K562 (cell line): ENCODE results near the gene CD72. TPM values are rescaled to one million over a fixed set of nuclear protein-coding genes. Genes with fewer than 3 reads are reported as not detected.
A peak's percentile ranks its signal among the peaks of the same experiment; 100 is the strongest.
"Not testable (repeated sequence)": the region's sequence is repeated elsewhere in the genome, so short reads cannot be mapped to it uniquely, and the experiment has no call there.

Source experiments
- ATAC-seq: fragments of 200-7000 bp; cut with Tn5 transposase; 3 replicates; pipeline ENCODE4 v1.9.1; 2020; ENCODE audit warnings: moderate library complexity
- BruUV-seq: library from RNA; stranded (reverse); fragments of 400-500 nt; replicated peaks from 2 replicates; lab custom pipeline; 2021; lab: Mats Ljungman, UMichigan
- CTCF ChIA-PET: fragments of 300-600 bp; formaldehyde crosslinking; extraction: SDS; loops from one replicate; lab custom pipeline; 2021; ENCODE audit warnings: low intra/inter-chr PET ratio; lab: Yijun Ruan, JAX
- POLR2A ChIA-PET: fragments of 300-600, 350-650 bp; sonication (Branson Sonifier 250); formaldehyde crosslinking; extraction: SDS; loops from one replicate; lab custom pipeline; 2021; ENCODE audit warnings: antibody characterized with exemption, inconsistent platforms; lab: Yijun Ruan, JAX
- DNase-seq, 4 experiments: peaks; one replicate each; pipeline versions ENCODE4 v3.0.0 to v3.0.0-alpha.2; 2011 to 2018; ENCODE audit warnings: low spot score in 3 of 4, mixed read lengths in 3 of 4; ENCODE audit errors: extremely low read depth in 1 of 4
- FAIRE-seq: peaks from 2 replicates; lab custom pipeline; 2011; peaks lifted over from hg19 to GRCh38; lab: Jason Lieb, UNC
- H2AFZ ChIP-seq: 2 replicates; pipeline ENCODE4 v1.6.0; 2011; ENCODE audit warnings: low read depth, low read length, control low read depth, inconsistent platforms
- H3K27ac ChIP-seq: fragments of 200-600 bp; 3 replicates; pipeline ENCODE4 v1.8.0; 2011; ENCODE audit warnings: low read depth, mild to moderate bottlenecking, control low read depth, inconsistent platforms, low read length, moderate library complexity, mixed read lengths; ENCODE audit errors: extremely low read depth
- H3K27me3 ChIP-seq, 2 experiments: fragments of 300-600 bp in 1 of 2; 2 replicates in 1 of 2; 3 replicates in 1 of 2; pipeline versions ENCODE4 v1.6.0 to v1.8.0; 2011; ENCODE audit warnings: inconsistent platforms in 2 of 2, low read length in 2 of 2, mild to moderate bottlenecking in 1 of 2, mixed read lengths in 1 of 2, moderate library complexity in 1 of 2; ENCODE audit not compliant: control insufficient read depth in 2 of 2, insufficient read depth in 2 of 2
- H3K36me3 ChIP-seq: fragments of 300-600 bp; 3 replicates; pipeline ENCODE4 v1.8.0; 2011; ENCODE audit warnings: mild to moderate bottlenecking, low read length, inconsistent platforms; ENCODE audit not compliant: control insufficient read depth, insufficient read depth
- H3K4me1 ChIP-seq, 2 experiments: fragments of 200-600 bp in 1 of 2; replicated peaks in 1 of 2; 2 replicates in 1 of 2; 3 replicates in 1 of 2; pipeline versions ENCODE4 v1.5.1 to v1.8.0; 2011; ENCODE audit warnings: inconsistent platforms in 2 of 2, low read length in 2 of 2, mild to moderate bottlenecking in 1 of 2, mixed read lengths in 1 of 2, moderate library complexity in 1 of 2; ENCODE audit not compliant: control insufficient read depth in 2 of 2, insufficient read depth in 2 of 2
- H3K4me2 ChIP-seq: 2 replicates; pipeline ENCODE4 v1.6.1; 2011; ENCODE audit warnings: low read length, control low read depth, inconsistent platforms, mixed read lengths; ENCODE audit not compliant: insufficient read depth
- H3K4me3 ChIP-seq: fragments of 200-600 bp; sonication (generic), shearing (Covaris generic); 2 replicates; pipeline ENCODE4 v1.5.1; 2016; ENCODE audit warnings: control low read depth, inconsistent platforms
- H3K79me2 ChIP-seq: fragments of 200-600 bp; 3 replicates; pipeline ENCODE4 v1.8.0; 2011; ENCODE audit warnings: low read length, inconsistent platforms; ENCODE audit not compliant: control insufficient read depth, insufficient read depth
- H3K9ac ChIP-seq, 2 experiments: 2 replicates each; pipeline versions ENCODE4 v1.6.0 to v1.6.1; 2011; ENCODE audit warnings: low read depth in 2 of 2, low read length in 2 of 2, control low read depth in 1 of 2, inconsistent platforms in 1 of 2, mild to moderate bottlenecking in 1 of 2, mixed read lengths in 1 of 2; ENCODE audit not compliant: insufficient read depth in 1 of 2
- H3K9me1 ChIP-seq: one replicate; pipeline ENCODE4 v1.6.0; 2011; ENCODE audit warnings: inconsistent platforms, mild to moderate bottlenecking, low read length, moderate library complexity; ENCODE audit not compliant: control insufficient read depth, insufficient read depth
- H3K9me3 ChIP-seq: replicated peaks from 2 replicates; pipeline ENCODE4 v1.5.1; 2011; ENCODE audit warnings: low read depth, low read length, inconsistent platforms; ENCODE audit not compliant: control insufficient read depth, insufficient read depth
- H4K20me1 ChIP-seq: replicated peaks from 2 replicates; pipeline ENCODE4 v1.6.1; 2011; ENCODE audit warnings: low read length, inconsistent platforms, mixed read lengths; ENCODE audit not compliant: control insufficient read depth, insufficient read depth
- C11orf30 ChIP-seq: fragments of 450-650 bp; IDR thresholded peaks from 2 replicates; pipeline ENCODE4 v1.6.1; 2016; ENCODE audit warnings: low read depth, mild to moderate bottlenecking
- MAFG ChIP-seq: fragments of 450-650 bp; conservative IDR thresholded peaks from 2 replicates; pipeline ENCODE4 v1.6.1; 2016; ENCODE audit warnings: missing genetic modification characterization, missing compliant biosample characterization
- ZNF174 ChIP-seq: fragments of 250-450 bp; sonication (Bioruptor Pico); IDR thresholded peaks from 2 replicates; pipeline ENCODE4 v1.4.0; 2020; ENCODE audit warnings: mild to moderate bottlenecking
- ZNF311 ChIP-seq: fragments of 250-450 bp; sonication (Bioruptor Pico); IDR thresholded peaks from 2 replicates; pipeline ENCODE4 v1.4.0; 2020; ENCODE audit warnings: mild to moderate bottlenecking, moderate library complexity
- ZNF316 ChIP-seq: fragments of 450-650 bp; IDR thresholded peaks from 2 replicates; pipeline ENCODE4 v1.6.1; 2016
- WGBS: fragments of 100-300 bp; shearing (Covaris generic); methylation state at CpG from one replicate; pipeline ENCODE4 v1.1.6; 2016; ENCODE audit warnings: low coverage, mixed read lengths; ENCODE audit not compliant: insufficient coverage; ENCODE audit errors: missing lambda C conversion rate; 5-methylcytosine and 5-hydroxymethylcytosine counted together
- in situ Hi-C: fragments of 300-500 bp; cut with MboI; formaldehyde crosslinking; loops from 4 replicates; pipeline ENCODE4 v1.15.0; 2018; ENCODE audit warnings: inconsistent platforms, mixed read lengths
- intact Hi-C: fragments of 100-400 bp; cut with micrococcal nuclease; formaldehyde crosslinking; loops from 2 replicates; pipeline ENCODE4 v1.14.2; 2022
- polyA plus RNA-seq, 8 experiments: library from polyadenylated mRNA; depleted of rRNA in 4 of 8; stranded (reverse) in 5 of 8; unstranded in 3 of 8; fragments of >200 nt; fragmentation: Nextera tagmentation in 2 of 8; fragmentation: Illumina TruSeq in 1 of 8; extraction: Ambion mirVana in 2 of 8; extraction: Trizol in 1 of 8; gene quantifications; 2 replicates each; pipeline versions ENCODE4 v1.2.1 to v1.2.3, GENCODE V29; 2011 to 2014; ENCODE audit warnings: inconsistent platforms in 1 of 8, missing spikeins in 1 of 8
- total RNA-seq, 7 experiments: library from RNA; depleted of rRNA in 6 of 7; stranded (reverse); fragments of >200 nt in 6 of 7; fragmentation: Illumina TruSeq in 2 of 7; extraction: Trizol in 2 of 7; gene quantifications; 2 replicates each; pipeline versions ENCODE4 v1.2.1 to v1.2.3, GENCODE V29; 2011 to 2021; ENCODE audit warnings: low replicate concordance in 1 of 7

Gene CD72
- total and polyA plus RNA-seq, 9 of the 15 experiments (the other 6 are each of a cell fraction or from before 2014, with no cell fraction given) = 0.11 to 0.78 (median 0.27) TPM; not detected in 1

GRCh38 chr9:35612843-35613242 lies 5.4 kb downstream of the CD72 start:
- H3K4me2 ChIP-seq = no peak overlapping the region
- H3K9me3 ChIP-seq = no peaks in the 10 kb centered on the region
- no peaks in the 10 kb centered on the region for H3K79me2 ChIP-seq
- no peak overlapping the region for H3K4me3 ChIP-seq
- H3K27ac ChIP-seq = no peak overlapping the region
- WGBS = 8% methylated on average over 2 of the region's 2 CpGs
- H2AFZ ChIP-seq = no peak overlapping the region
- TF ChIP-seq ZNF311 (CRISPR knock-in tag) (no peak), ZNF174 (CRISPR knock-in tag) (no peak), MAFG (tag) (peak; percentile 42; the same call in 1 of the 2 replicates), C11orf30 (peak; percentile 21; the same call in 1 of the 2 replicates), ZNF316 (peak; percentile 61; the same call in 1 of the 2 replicates)
- POLR2A ChIA-PET = interaction anchor here (0.9 kb wide), 1 partner anchor 18 kb away, joined by 5 read pairs; no protein-coding TSS in a partner anchor
- in situ Hi-C loops (no loop called here), intact Hi-C loops (no loop called here)
- ATAC-seq (no peak), FAIRE-seq (no peak), DNase-seq (no peak)
- CTCF ChIA-PET = no interaction called here
- peaks cover 3 to 25% of the 10 kb centered on the region in 2 experiments; a peak in 3 of 5 replicates for H3K27me3 ChIP-seq
- H3K36me3 ChIP-seq = peaks cover 11% of the 10 kb centered on the region; the same call in 1 of the 3 replicates
- H3K9ac ChIP-seq = no peak overlapping the region
- H3K4me1 ChIP-seq = peaks cover 0 to 11% of the 10 kb centered on the region in 2 experiments; a peak in 2 of 5 replicates
- H4K20me1 ChIP-seq = no peaks in the 10 kb centered on the region
- no TSS peak for BruUV-seq
- H3K9me1 ChIP-seq = no peaks in the 10 kb centered on the region

- H3K9ac ChIP-seq, DNase-seq, H3K79me2 ChIP-seq, BruUV-seq, H2AFZ ChIP-seq, intact Hi-C loops, H3K4me3 ChIP-seq, H3K27ac ChIP-seq, FAIRE-seq, H4K20me1 ChIP-seq, ATAC-seq, H3K9me3 ChIP-seq, CTCF ChIA-PET, H3K4me2 ChIP-seq, H3K4me1 ChIP-seq, in situ Hi-C loops, H3K9me1 ChIP-seq: not testable (repeated sequence)
- POLR2A ChIA-PET = interaction anchor here (0.6 to 0.8 kb wide), 2 partner anchors 12 to 68 kb away, joined by 4 to 5 read pairs; no protein-coding TSS in a partner anchor
- Histone ChIP-seq H3K36me3 (peaks cover 11% of the 10 kb centered on the region; the same call in 1 of the 3 replicates), H3K27me3 (peaks cover 3 to 17% of the 10 kb centered on the region in 2 experiments; a peak in 3 of 5 replicates)
- 3% methylated on average over 4 of the region's 4 CpGs for WGBS
Observed at GRCh38 chr9:35612066-35612465, 6.1 kb downstream of the CD72 start.
